ENCODE measurements around the gene EIF2AK3. TPM values are rescaled to one million over a fixed set of nuclear protein-coding genes. Genes with fewer than 3 reads are reported as not detected.
A peak's percentile ranks its signal among the peaks of the same experiment; 100 is the strongest.
"Not testable (repeated sequence)": the region's sequence is repeated elsewhere in the genome, so short reads cannot be mapped to it uniquely, and the experiment has no call there.

The EIF2AK3 gene
- total RNA-seq: 8.3 TPM

- peak; percentile 96 to 100 (median 100) for DNase-seq (ENCODE audit: low read depth in 2 of 3, low spot score in 2 of 3)
Observed at GRCh38 chr2:88627055-88627855, at the start of gene EIF2AK3. EIF2AK3 (minus strand) TSS chr2:88627464; CDS start chr2:88627274, 190 bp downstream.

- DNase-seq (ENCODE audit: low read depth in 2 of 3, low spot score in 2 of 3): no peak
Observed at GRCh38 chr2:88673363-88673762, 46.1 kb upstream of the EIF2AK3 start.

GRCh38 chr2:88671786-88672427 is 44.6 kb upstream of the EIF2AK3 start:
- DNase-seq (ENCODE audit: low read depth in 2 of 3, low spot score in 2 of 3): peak; percentile 18 to 57 (median 24)

DNA sequence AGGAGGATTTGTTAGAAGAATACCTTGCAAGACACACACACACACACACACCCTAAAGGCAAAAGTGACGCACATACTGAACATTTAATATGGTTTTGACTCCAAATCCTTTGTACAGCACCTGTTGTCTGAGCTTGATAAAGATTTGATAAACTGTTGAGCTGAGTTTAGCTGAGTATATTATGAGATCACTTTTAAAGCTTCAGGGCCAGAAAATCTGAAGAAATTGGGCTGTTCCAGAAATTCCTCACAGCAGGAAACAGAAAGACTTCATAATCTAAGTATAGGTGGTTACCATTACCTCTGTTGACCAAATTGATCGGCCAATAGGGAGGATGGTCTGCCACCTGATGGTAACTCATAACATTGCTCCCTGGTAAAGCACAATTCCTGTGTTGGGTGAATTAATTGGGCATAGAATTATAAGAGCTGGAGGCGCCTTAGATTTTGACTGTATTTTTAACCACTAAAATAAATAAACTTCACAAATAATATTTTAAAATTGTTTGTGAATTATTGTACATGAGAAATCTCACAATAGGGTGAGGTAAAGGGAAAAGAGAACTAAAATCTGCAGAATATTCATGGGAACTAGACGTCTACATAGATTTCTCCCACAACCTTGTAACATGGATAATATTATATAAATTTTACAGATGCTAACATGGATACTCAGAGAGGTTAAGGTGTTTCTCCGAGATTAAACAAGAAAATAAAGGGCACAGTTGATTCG is 42.4 kb upstream of the EIF2AK3 start:
- DNase-seq (ENCODE audit: low read depth in 2 of 3, low spot score in 2 of 3): peak in 2 of 3 donors; percentile 15 to 43

- DNase-seq (ENCODE audit: low read depth in 2 of 3, low spot score in 2 of 3): no peak
Observed at GRCh38 chr2:88668862-88669261, 41.6 kb upstream of the EIF2AK3 start.

DNA sequence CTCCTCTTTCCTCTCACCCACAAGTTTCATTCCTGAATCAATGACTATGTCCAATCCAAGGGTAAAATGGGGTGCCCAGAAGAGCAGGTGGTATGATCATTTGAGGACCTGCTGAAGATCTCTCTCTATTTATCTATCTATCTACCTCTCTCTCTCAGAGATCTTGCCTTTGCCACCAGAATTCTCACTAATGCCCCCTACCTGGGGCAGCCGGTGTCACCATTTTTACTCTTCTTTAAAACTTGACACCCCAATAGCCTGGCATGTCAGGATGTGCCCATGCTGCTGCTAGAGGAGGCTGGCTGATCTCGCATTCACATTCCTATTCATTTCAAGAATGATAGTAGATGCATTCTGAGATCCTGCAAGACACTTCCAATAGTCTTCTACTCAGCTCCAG is 40.0 kb upstream of the EIF2AK3 start:
- no peak for DNase-seq (ENCODE audit: low read depth in 2 of 3, low spot score in 2 of 3)

- no peak for DNase-seq (ENCODE audit: low read depth in 2 of 3, low spot score in 2 of 3)
Observed at GRCh38 chr2:88666576-88666975, 39.3 kb upstream of the EIF2AK3 start.

DNA sequence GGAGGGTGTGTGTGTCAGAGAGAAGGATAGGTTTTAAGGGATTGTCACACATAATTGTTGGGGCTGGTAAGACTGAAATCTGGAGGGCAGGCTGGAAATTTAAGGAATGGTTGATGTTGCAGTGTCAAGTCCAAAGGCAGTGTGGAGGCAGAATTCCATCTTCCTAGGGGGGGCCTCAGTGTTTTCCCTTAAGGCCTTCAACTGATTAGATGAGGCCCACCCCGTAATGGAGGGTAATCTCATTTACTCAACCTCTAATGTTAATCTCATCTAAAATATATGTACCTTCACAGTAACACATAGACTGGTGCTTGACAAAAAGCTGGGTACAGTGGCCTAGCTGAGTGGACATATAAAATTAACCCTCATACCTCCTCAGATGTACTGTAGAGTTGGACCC is 33.4 kb upstream of the EIF2AK3 start:
- no peak for DNase-seq (ENCODE audit: low read depth in 2 of 3, low spot score in 2 of 3)

GRCh38 chr2:88659538-88659915 is 32.3 kb upstream of the EIF2AK3 start:
- no peak for DNase-seq (ENCODE audit: low read depth in 2 of 3, low spot score in 2 of 3)

DNA sequence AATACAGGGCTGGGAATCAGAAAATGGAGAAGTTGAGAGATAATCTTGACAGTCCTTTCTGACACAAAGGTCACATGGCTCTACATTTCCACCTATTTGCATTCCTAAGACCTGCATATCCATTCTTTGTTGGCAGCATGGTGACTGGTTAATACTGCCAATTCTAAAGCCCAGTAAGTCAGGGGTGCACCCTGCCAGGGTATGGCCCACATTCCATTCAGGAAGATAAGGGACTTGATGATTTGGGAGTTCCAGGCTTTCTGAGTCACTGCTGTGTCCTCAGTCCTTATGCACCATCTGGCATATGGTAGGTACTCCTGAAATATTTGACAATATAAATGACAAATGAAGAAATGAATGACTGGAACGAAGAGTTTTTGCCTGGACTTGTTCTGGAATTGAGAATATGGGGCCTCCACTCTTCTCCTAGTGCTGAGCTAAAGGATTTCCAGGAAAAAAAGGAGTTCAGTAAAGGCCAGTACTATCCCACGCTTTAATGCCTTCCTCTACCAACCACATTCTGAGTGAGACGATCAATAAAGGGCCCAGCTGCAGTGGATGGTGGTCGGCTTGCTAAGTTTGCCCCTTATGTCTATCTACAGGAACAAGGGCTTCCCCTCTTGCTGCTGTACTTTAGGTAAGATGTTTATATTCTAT is 31.7 kb upstream of the EIF2AK3 start:
- DNase-seq (ENCODE audit: low read depth in 2 of 3, low spot score in 2 of 3): no peak

DNA sequence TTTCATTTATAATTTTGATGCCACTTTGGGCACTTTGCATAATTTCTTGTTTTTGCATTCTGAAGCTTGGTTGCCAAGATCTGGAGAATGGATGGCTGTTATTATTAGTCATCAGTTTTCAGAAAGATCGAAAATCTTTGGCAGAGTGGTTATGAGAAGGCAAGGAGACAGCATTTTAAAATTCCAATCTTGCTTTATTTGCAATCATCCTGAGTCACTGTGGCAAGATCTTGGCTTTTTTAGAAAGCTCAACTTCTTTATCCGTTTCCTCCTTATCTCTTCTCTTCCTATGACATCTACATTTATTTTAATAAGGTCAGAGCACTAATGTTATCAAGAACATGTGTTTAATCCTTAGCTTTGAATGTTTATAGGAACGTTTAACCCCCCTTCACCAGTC is 31.1 kb upstream of the EIF2AK3 start:
- DNase-seq (ENCODE audit: low read depth in 2 of 3, low spot score in 2 of 3): no peak

- no peak for DNase-seq (ENCODE audit: low read depth in 2 of 3, low spot score in 2 of 3)
Observed at GRCh38 chr2:88657131-88657530, 29.9 kb upstream of the EIF2AK3 start.

DNA sequence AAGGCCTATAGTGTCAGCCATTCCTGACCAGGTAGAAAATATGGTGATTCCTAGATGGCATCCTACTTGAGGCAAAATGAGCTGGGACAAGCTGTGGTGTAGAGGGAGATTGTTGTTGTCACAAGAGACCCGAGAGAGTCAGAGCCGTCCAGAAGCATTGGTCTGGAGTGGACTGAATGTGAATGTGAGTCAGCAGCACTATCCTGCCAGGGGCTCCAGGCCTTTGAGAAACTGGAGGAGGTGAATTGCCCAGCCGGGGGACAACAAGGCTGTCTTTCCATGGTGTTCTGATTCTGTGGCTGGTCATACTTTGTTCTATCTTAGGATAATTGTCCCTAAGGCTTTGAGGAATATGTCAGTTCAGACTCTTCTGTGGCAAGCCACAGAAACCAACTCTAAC is 29.4 kb upstream of the EIF2AK3 start:
- DNase-seq (ENCODE audit: low read depth in 2 of 3, low spot score in 2 of 3): no peak

GRCh38 chr2:88654714-88655113 is 27.4 kb upstream of the EIF2AK3 start:
- no peak for DNase-seq (ENCODE audit: low read depth in 2 of 3, low spot score in 2 of 3)

DNA sequence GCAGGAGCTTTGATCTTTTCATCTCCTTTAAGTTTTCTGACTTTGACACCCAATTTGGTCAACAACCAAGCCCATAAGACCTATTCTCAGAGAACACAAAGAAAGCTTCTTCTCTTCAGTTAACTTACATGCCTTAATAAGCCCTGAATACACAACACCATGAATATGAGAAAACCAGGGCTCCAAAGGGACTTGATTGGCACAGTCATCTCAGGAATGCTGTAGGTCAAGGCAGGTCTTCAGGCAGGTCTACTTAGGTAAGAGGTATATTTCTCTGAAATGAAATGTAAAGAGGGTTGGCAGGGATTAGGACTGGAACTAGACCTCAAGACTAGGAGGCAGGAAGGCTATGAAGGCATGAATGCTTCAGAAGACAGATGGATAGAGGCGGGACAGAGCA is 24.4 kb upstream of the EIF2AK3 start:
- no peak for DNase-seq (ENCODE audit: low read depth in 2 of 3, low spot score in 2 of 3)

DNA sequence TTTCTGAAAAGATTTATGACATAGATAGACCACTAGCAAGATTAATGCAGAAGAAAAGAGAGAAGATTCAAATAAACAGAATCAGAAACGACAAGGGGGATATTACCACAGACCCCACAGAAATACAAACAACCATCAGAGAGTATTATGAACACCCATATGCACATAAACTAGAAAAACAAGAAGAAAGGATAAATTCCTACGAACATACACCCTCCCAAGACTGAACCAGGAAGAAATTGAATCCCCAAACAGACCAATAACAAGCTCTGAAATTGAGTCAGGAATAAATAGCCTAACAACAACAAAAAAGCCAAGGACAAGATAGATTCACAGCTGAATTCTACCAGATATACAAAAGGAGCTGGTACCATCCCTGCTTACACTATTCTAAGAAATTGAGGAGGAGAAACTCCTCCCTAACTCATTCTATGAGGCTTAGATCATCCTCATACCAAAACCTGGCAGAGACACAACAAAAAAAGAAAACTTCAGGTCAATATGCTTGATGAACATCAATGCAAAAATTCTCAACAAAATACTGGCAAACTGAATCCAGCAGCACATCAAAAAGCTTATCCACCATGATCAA is 18.1 kb upstream of the EIF2AK3 start:
- DNase-seq (ENCODE audit: low read depth in 2 of 3, low spot score in 2 of 3): not testable (repeated sequence)

DNA sequence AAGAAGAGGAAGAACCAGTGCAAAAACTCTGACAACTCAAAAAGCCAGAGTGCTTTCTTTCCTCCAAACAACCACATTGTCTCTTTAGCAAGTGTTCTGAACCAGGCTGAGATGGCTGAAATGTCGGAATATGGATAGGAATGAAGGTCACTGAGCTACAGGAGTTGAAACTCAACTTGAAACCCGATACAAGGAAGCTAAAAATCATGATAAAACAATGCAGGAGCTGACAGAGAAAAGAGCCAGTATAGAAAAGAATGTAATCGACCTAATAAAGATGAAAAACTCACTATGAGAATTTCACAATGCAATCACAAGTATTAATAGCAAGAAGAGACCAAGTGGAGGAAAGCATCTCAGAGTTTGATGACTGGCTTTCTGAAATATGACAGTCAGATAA is 15.0 kb upstream of the EIF2AK3 start:
- no peak for DNase-seq (ENCODE audit: low read depth in 2 of 3, low spot score in 2 of 3)

DNA sequence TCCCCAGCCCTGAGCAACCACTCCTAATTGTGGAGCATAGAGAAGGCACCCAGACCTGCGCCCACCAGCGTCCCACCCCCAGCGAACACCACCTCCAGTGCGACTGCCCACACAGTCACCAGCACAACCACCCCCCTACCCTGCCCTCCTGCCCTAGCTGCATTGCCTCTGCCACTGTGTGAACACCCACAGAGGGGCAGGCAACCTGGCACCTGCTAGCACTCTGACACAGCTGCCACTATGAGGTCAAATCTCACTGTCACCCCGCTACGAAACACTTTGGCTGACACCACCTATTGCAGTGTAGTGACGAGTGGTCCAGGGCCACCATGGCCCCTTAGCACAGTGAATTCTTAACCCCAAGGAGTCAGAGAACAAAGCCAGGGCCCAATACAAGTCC is 14.1 kb upstream of the EIF2AK3 start:
- DNase-seq (ENCODE audit: low read depth in 2 of 3, low spot score in 2 of 3): no peak

- no peak for DNase-seq (ENCODE audit: low read depth in 2 of 3, low spot score in 2 of 3)
Observed at GRCh38 chr2:88639865-88640264, 12.6 kb upstream of the EIF2AK3 start.

- DNase-seq (ENCODE audit: low read depth in 2 of 3, low spot score in 2 of 3): no peak
Observed at GRCh38 chr2:88638743-88639142, 11.5 kb upstream of the EIF2AK3 start.

All from hematopoietic multipotent progenitor cell (in vitro differentiated cells).